ENCODE results near the gene ITGA11.

DNA sequence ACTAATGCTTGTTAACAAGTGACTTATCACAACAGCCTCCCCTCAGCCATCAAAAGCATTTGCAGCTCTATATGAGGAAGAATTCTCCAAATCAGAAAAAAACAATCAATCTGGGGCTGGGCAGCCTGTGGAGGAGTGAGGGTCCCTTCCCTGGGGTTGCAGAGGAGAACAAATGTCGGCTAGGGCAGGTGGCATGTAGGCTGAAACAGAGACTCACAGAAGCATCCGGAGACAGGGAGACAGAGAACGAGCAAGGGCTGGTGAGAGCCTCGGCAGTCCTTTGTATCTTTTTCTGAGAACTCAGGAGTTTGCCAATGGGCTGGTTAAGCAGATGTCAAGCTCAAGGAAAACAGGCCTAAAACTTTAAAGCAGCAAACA, 15.8 kb downstream of the ITGA11 start:
- TF ChIP-seq GATA3 (IDR thresholded peaks at IDR 0.05; ENCODE audit: low read depth, low read length) (no peak), GATA2 (IDR thresholded peaks at IDR 0.05; ENCODE audit: low read depth, low read length) (no peak)

Data from SH-SY5Y (cell line).